Measurements from ENCODE around the gene ZNF615.
"Not testable (repeated sequence)": the region's sequence is repeated elsewhere in the genome, so short reads cannot be mapped to it uniquely, and the experiment has no call there.

ZNF615 gene

DNA sequence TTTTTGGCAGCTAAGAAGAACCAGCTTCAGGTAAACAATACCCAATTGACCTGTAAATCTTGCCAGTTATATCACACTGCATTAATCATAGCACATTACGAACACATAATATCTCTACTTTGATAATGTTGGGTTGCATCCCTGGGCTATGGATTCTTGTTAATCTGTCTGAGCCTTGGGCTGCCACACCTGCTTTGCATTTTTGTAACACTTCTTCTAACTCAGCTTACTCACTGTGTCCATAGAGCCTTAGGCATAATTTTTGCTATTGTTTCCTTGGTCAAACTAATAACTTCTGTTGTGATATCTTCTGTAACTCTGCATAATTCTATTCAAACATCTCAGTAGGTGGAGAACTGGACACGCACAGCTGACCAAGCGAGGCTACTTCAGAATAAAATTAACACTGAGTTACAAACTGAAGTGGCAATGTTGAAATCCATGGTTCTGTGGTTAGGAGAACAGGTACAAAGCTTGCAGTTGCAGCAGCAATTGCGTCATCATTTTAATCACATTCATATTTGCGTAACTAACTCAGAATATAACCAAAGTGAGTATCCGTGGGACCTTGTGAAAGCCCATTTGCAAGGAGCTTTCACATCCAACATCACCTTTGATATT lies 27.8 kb downstream of the ZNF615 start:
- no peak for DNase-seq (ENCODE audit: low spot score)

DNA sequence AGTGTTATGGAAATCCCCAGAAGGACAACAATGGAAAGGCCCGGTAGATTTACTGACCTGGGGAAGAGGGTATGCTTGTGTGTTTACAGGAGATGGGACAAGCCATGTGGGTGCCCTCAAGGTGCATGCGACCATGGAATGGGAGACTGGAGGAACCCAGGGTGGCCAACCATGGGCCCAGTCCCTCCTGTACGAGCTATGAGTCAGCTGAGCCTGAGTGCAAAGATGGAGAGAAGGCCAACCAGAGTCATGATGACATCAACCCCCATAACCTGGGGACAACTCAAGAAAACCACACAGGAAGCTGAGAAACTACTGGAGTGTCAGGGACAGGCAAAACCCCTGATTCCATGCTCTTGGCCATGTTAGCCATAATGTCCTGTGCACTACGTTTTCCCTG lies 29.1 kb downstream of the ZNF615 start:
- DNase-seq (ENCODE audit: low spot score) = no peak

DNA sequence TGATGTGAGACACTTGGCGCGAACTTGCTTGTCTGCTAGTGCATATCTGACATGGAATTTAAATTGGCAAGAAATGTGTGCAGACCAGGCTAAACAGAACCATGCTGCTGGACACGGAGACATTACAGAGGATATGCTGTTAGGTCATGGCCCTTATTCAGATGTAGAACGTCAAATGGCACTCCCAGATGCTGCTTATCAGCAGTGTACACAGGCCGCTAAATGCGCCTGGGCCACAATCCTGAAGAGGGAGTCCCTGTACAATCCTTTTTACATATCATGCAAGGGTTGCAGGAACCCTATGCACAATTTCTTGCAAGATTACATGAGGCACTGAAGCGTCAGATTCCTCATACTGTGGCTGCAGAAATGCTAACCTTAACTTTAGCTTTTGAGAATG lies 30.7 kb downstream of the ZNF615 start:
- DNase-seq (ENCODE audit: low spot score) = no peak

DNA sequence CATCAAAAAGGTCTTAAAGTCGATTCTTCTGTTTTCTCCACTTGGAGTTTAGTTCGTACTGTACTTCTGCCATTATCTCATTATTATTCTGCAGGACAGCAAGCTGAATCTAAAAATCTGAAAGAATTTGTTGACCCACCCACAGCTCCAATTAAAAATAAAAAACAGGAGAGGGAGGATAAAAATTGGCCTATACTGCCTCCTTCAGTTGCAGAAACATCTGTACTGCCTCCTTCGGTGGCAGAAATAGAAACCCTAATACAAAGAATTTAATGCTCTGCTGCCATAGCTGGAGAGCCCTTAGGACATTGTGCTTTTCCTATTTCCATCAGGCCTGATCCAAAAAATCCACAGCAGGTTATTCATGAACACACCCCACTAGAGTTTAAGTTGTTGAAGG lies 31.2 kb downstream of the ZNF615 start:
- no peak for DNase-seq (ENCODE audit: low spot score)

DNA sequence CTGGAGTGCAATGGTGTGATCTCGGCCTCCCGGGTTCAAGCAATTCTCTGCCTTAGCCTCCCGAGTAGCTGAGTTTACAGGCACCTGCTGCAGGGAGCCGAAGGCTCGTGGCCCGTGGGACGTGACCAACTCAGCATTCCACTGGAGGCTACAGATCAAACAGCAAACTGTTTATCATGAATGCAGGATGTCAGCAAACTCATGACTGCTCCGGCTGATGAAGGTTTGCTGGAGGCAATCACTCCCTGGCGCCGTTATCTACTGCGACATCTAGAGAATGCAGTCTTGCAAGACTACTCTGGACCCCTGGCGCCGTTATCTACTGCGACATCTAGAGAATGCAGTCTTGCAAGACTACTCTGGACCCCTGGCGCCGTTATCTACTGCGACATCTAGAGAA lies 32.2 kb downstream of the ZNF615 start:
- DNase-seq (ENCODE audit: low spot score) = not testable (repeated sequence)

DNA sequence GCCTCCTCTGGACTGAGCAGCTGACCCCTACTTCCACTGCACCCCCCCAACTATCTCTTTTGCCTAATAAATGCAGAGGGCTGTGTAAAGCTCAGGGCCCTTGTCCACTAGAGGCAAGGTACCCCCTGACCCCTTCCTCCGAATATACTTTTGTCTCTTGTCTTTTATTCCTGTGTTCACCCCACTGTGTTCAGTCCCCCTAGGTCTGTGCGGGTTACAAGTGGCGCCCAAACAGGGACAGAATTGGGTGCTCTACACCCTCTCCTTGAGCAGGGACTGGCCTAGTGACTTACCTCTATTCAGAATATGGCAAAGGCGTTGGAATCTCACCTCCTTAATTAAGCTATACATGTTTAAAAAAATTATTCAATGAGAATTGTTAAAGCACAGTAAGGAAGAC lies 36.4 kb downstream of the ZNF615 start:
- no peak for DNase-seq (ENCODE audit: low spot score)

DNA sequence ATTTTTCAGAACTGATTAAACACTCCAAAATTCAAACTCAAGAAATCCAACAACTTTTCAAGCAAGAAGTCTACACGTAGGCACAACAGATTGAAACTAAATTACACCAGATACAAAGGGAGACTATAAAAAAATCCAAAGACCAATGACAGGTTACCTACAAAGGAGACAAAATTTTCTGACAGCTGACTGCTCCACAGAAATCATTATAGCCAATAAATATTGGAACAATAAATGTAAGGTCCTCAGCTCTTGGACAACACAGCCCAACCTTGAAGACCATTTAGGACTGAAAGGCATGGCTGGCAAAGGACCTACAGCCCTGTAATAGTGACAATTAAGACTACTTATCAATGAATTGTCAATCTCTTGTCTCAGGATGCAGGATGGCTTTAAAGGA lies 37.3 kb downstream of the ZNF615 start:
- DNase-seq (ENCODE audit: low spot score) = no peak

DNA sequence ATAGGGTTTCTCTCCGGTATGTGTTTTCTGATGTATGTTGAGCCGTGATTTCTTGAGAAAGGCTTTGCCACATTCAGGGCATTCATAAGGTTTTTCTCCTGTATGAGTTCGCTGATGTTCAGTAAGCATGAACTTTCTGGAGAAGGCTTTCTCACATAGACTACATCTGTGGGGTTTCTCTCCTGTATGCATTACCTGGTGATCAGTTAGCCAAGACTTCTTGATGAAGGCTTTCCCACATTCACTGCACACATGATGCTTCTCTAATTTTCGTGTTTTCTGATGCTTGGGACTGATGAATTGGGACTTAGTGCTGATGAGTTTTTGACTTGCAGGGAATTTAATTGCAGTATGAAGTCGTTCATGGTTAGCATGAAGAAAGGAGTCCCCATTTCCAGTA lies 42.4 kb downstream of the ZNF615 start:
- DNase-seq (ENCODE audit: low spot score) = no peak

DNA sequence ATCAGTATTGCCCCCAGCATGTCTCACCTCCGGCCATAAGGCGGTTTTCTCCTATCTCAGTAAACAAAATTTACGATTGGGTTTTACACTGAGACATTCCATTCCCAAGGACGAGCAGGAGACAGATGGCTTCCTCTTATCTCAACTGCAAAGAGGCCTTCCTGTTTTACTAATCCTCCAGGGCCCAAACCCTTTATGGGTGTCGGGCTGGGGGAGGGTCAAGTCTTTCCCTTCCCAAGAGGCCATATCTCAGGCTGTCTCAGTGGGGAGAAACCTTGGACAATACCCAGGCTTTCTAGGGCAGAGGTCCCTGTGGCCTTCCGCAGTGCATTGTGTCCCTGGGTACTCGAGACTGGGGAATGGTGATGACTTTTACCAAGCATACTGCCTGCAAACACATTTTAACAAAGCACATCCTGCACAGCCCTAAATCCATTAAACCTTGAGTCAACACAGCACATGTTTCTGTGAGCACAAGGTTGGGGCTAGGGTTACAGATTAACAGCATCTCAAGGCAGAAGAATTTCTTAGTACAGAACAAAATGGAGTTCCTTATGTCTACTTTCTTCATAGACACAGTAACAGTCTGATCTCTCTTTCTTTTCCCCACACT lies 47.3 kb downstream of the ZNF615 start:
- not testable (repeated sequence) for DNase-seq (ENCODE audit: low spot score)

DNA sequence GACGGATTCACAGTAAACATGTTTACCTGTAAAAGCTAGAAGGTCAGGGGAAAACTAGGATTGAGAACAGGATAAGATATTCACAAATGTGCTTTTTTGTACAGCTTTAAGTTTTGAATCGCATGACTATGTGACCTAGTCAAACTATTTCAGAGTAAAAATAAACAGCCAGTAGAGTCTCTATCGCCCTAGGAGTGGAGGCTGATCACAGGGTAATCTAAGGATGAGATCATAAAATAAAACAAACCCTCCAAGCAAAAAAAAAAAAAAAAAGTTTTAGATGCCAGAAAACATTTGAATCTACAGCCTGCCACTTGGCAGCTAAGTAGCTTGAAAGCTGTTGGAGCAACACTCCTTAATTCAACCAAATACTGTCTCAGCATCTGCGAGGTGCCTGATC lies 48.2 kb downstream of the ZNF615 start:
- DNase-seq (ENCODE audit: low spot score) = no peak

DNA sequence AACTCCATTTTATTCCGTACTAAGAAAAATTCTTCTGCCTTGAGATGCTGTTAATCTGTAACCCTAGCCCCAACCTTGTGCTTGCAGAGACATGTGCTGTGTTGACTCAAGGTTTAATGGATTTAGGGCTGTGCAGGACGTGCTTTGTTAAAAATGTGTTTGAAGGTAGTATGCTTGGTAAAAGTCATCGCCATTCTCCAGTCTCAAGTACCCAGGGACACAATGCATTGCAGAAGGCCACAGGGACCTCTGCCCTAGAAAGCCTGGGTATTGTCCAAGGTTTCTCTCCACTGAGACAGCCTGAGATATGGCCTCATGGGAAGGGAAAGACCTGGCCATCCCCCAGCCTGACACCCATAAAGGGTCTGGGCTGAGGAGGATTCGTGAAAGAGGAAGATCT lies 50.2 kb downstream of the ZNF615 start:
- DNase-seq (ENCODE audit: low spot score) = not testable (repeated sequence)

DNA sequence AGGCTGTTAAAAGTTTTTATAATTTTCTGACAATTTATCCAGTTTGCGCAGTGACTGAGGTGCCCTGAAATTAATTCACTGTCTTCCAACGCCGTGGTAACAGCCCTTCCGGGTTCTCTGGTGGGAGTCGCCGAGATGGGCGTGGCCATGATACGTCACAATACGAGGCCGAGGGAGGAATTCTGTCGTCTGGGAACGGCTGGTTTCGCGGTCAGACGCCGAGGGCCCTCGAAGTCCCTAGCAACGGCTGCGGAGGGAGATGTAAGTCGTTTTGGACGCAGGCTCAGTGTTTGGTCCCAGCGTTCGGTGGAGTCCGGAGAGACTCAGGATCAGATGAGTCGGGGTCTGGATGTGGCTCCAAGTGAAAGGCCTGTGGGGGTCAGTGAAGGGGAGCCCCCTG lies 59.0 kb downstream of the ZNF615 start:
- DNase-seq (ENCODE audit: low spot score) = no peak

DNA sequence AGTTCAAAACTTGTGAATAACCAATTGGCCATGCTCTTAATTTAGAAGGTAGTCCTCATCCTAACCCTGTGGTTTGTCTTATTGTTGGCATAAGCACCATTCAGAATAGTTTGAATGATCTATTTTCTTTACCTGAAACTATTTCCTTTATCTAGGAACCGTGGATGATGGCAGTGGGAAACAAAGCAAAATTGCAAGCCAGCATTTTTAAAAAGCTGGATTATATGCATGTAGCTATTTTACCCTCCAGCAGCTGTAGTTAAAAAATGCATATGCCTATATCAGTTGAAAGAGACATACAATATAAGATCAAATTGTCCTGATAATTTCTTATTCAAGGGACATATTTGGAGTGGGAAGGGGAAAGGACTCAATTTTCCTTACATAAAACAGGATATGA lies 61.4 kb downstream of the ZNF615 start:
- DNase-seq (ENCODE audit: low spot score) = no peak

DNA sequence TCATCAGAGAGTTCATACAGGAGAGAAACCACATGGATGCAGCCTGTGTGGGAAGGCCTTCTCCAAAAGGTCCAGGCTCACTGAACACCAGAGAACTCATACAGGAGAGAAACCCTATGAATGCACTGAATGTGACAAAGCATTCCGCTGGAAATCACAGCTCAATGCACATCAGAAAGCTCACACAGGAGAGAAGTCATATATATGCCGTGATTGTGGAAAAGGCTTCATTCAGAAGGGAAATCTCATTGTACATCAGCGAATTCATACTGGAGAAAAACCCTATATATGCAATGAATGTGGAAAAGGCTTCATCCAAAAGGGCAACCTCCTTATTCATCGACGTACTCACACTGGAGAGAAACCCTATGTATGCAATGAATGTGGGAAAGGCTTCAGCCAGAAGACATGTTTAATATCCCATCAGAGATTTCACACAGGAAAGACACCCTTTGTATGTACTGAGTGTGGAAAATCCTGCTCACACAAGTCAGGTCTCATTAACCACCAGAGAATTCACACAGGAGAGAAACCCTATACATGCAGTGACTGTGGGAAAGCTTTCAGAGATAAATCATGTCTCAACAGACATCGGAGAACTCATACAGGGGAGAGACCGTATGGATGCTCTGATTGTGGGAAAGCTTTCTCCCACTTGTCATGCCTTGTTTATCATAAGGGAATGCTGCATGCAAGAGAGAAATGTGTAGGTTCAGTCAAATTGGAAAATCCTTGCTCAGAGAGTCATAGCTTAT lies 63.0 kb downstream of the ZNF615 start:
- DNase-seq (ENCODE audit: low spot score) = no peak
